ENCODE data around the gene GNB3. TPM values are rescaled to one million over a fixed set of nuclear protein-coding genes. Genes with fewer than 3 reads are reported as not detected.

GNB3 gene
- total RNA-seq, 2 experiments from 2014 or later: 5.0 to 23.7 TPM

- Histone ChIP-seq H3K79me2 (ENCODE audit: insufficient read depth, low read depth, low read length) (no peaks in the 10 kb centered on the region), H3K36me3 (ENCODE audit: insufficient read depth, low read length) (no peaks in the 10 kb centered on the region), H3K9me2 (ENCODE audit: insufficient read depth, low read length) (no peaks in the 10 kb centered on the region), H3K27ac (ENCODE audit: low read depth, low read length, poor library complexity, severe bottlenecking) (no peak overlapping the region), H3K4me3 (ENCODE audit: low read depth, low read length, poor library complexity, severe bottlenecking) (no peak overlapping the region), H2AFZ (ENCODE audit: low read length) (no peak overlapping the region), H3K4me2 (ENCODE audit: low read length) (no peak overlapping the region), H4K20me1 (ENCODE audit: insufficient read depth, low read length) (no peaks in the 10 kb centered on the region), H3K4me1 (ENCODE audit: insufficient read depth, low read length, poor library complexity, severe bottlenecking) (no peaks in the 10 kb centered on the region), H3K9me3 (ENCODE audit: low read length) (no peaks in the 10 kb centered on the region)
- TF ChIP-seq CTCF (conservative IDR thresholded peaks at IDR 0.05; ENCODE audit: low read length) (no peak), EZH2phosphoT487 (IDR thresholded peaks at IDR 0.05; ENCODE audit: borderline replicate concordance, low read depth, low read length) (no peak)
- intact Hi-C loops (cut with micrococcal nuclease; ENCODE audit: unreplicated experiment): no loop called here
- no peak for DNase-seq (ENCODE audit: low spot score)
- BruUV-seq (replicated peaks): no TSS peak
- ChIA-PET POLR2A (no interaction called here), CTCF (ENCODE audit: unreplicated experiment) (no interaction called here)
Measured at GRCh38 chr12:6799147-6799546, 41.6 kb upstream of the GNB3 start.

GRCh38 chr12:6807170-6807569 lies 33.6 kb upstream of the GNB3 start:
- H4K20me1 ChIP-seq (ENCODE audit: insufficient read depth, low read length): no peaks in the 10 kb centered on the region
- H3K9me3 ChIP-seq (ENCODE audit: low read length): no peaks in the 10 kb centered on the region
- CTCF ChIA-PET (ENCODE audit: unreplicated experiment): no interaction called here
- H3K27ac ChIP-seq (ENCODE audit: low read depth, low read length, poor library complexity, severe bottlenecking): no peak overlapping the region
- intact Hi-C loops (cut with micrococcal nuclease; ENCODE audit: unreplicated experiment): no loop called here
- no peak overlapping the region for H3K4me2 ChIP-seq (ENCODE audit: low read length)
- POLR2A ChIA-PET: no interaction called here
- no peaks in the 10 kb centered on the region for H3K9me2 ChIP-seq (ENCODE audit: insufficient read depth, low read length)
- TF ChIP-seq EZH2phosphoT487 (IDR thresholded peaks at IDR 0.05; ENCODE audit: borderline replicate concordance, low read depth, low read length) (no peak), CTCF (conservative IDR thresholded peaks at IDR 0.05; ENCODE audit: low read length) (no peak)
- peaks cover 4% of the 10 kb centered on the region for H3K4me1 ChIP-seq (ENCODE audit: insufficient read depth, low read length, poor library complexity, severe bottlenecking)
- no peaks in the 10 kb centered on the region for H3K79me2 ChIP-seq (ENCODE audit: insufficient read depth, low read depth, low read length)
- H3K36me3 ChIP-seq (ENCODE audit: insufficient read depth, low read length): no peaks in the 10 kb centered on the region
- BruUV-seq (replicated peaks): no TSS peak
- no peak overlapping the region for H3K4me3 ChIP-seq (ENCODE audit: low read depth, low read length, poor library complexity, severe bottlenecking)
- no peak for DNase-seq (ENCODE audit: low spot score)
- no peak overlapping the region for H2AFZ ChIP-seq (ENCODE audit: low read length)

DNA sequence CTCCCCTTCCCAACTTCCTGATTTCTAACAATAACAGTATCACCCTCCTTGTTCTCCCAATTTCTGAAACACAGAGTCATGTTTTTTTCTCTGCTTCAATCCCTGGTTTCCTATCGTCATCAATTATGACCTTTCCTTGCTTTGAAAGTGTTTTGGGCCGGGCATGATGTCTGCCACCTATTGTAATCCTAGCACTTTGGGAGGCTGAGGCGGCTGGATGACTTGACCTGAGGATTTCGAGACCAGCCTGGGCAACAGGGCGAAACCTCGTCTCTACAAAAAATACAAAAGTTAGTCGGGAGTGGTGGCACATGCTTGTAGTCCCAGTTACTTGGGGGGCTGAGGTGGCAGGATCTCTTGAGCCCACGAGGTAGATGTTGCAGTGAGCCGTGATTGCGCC lies 31.7 kb upstream of the GNB3 start:
- ChIA-PET POLR2A (interaction anchor here (1.1 kb wide), 1 partner anchor 17 kb away, joined by 3 read pairs; no protein-coding TSS in a partner anchor), CTCF (ENCODE audit: unreplicated experiment) (no interaction called here)
- H3K36me3 ChIP-seq (ENCODE audit: insufficient read depth, low read length): no peaks in the 10 kb centered on the region
- H3K4me3 ChIP-seq (ENCODE audit: low read depth, low read length, poor library complexity, severe bottlenecking): no peak overlapping the region
- no peak overlapping the region for H2AFZ ChIP-seq (ENCODE audit: low read length)
- BruUV-seq (replicated peaks): no TSS peak
- H3K9me3 ChIP-seq (ENCODE audit: low read length): no peaks in the 10 kb centered on the region
- intact Hi-C loops (cut with micrococcal nuclease; ENCODE audit: unreplicated experiment): no loop called here
- H3K79me2 ChIP-seq (ENCODE audit: insufficient read depth, low read depth, low read length): no peaks in the 10 kb centered on the region
- no peak overlapping the region for H3K27ac ChIP-seq (ENCODE audit: low read depth, low read length, poor library complexity, severe bottlenecking)
- DNase-seq (ENCODE audit: low spot score): no peak
- H3K4me2 ChIP-seq (ENCODE audit: low read length): no peak overlapping the region
- no peaks in the 10 kb centered on the region for H3K9me2 ChIP-seq (ENCODE audit: insufficient read depth, low read length)
- H3K4me1 ChIP-seq (ENCODE audit: insufficient read depth, low read length, poor library complexity, severe bottlenecking): peaks cover 18% of the 10 kb centered on the region
- TF ChIP-seq CTCF (conservative IDR thresholded peaks at IDR 0.05; ENCODE audit: low read length) (no peak), EZH2phosphoT487 (IDR thresholded peaks at IDR 0.05; ENCODE audit: borderline replicate concordance, low read depth, low read length) (no peak)
- no peaks in the 10 kb centered on the region for H4K20me1 ChIP-seq (ENCODE audit: insufficient read depth, low read length)
